GM12878 (cell line): ENCODE results near the gene LURAP1L. TPM values are rescaled to one million over a fixed set of nuclear protein-coding genes. Genes with fewer than 3 reads are reported as not detected.

Experiments
- ATAC-seq: fragments of 200-7000 bp; cut with Tn5 transposase; 3 replicates; pipeline ENCODE4 v1.9.1; 2020; ENCODE audit warnings: mild to moderate bottlenecking, moderate library complexity
- BruUV-seq: library from RNA; stranded (reverse); fragments of 400-500 nt; replicated peaks from 2 replicates; lab custom pipeline; 2021; lab: Mats Ljungman, UMichigan
- CTCF ChIA-PET: fragments of 300-600 bp; sonication (Branson Sonifier 250); formaldehyde crosslinking; extraction: SDS; loops from one replicate; lab custom pipeline; 2021; ENCODE audit warnings: inconsistent platforms; lab: Yijun Ruan, JAX
- POLR2A ChIA-PET: fragments of 350-600 bp; formaldehyde crosslinking; extraction: SDS; loops from one replicate; lab custom pipeline; 2021; ENCODE audit warnings: inconsistent platforms; lab: Charles Lee
- RAD21 ChIA-PET: fragments of 300-600 bp; sonication (Branson Sonifier 250); formaldehyde crosslinking; loops from one replicate; lab custom pipeline; 2023; ENCODE audit warnings: antibody characterized with exemption; ENCODE audit not compliant: unreplicated experiment; lab: Charles Lee
- SMC1A ChIA-PET: fragments of 300-600 bp; sonication (Branson Sonifier 250); formaldehyde crosslinking; loops from one replicate; lab custom pipeline; 2023; ENCODE audit not compliant: unreplicated experiment, uncharacterized antibody; lab: Charles Lee
- DNase-seq: peaks from one replicate; pipeline ENCODE4 v3.0.0-alpha.2; 2011; ENCODE audit warnings: low read depth, low spot score
- FAIRE-seq: peaks from 3 replicates; lab custom pipeline; 2011; peaks lifted over from hg19 to GRCh38; lab: Jason Lieb, UNC
- H2AFZ ChIP-seq: 2 replicates; pipeline ENCODE4 v1.6.0; 2011; ENCODE audit warnings: low read depth, low read length, control low read depth; ENCODE audit not compliant: control insufficient read depth
- H3K27ac ChIP-seq: 2 replicates; pipeline ENCODE4 v1.5.1; 2011; ENCODE audit warnings: control low read depth; ENCODE audit not compliant: control insufficient read depth, insufficient read depth
- H3K27me3 ChIP-seq, 2 experiments: replicated peaks in 1 of 2; 2 replicates each; pipeline versions ENCODE4 v1.6.0 to v1.6.1; 2011; ENCODE audit warnings: low read length in 1 of 2; ENCODE audit not compliant: control insufficient read depth in 2 of 2, insufficient read depth in 2 of 2
- H3K36me3 ChIP-seq, 2 experiments: 2 replicates each; pipeline ENCODE4 v1.5.1; 2011; ENCODE audit warnings: low read length in 1 of 2; ENCODE audit not compliant: control insufficient read depth in 2 of 2, insufficient read depth in 2 of 2
- H3K4me1 ChIP-seq: 2 replicates; pipeline ENCODE4 v1.6.1; 2011; ENCODE audit warnings: mild to moderate bottlenecking, low read length, moderate library complexity, mixed read lengths; ENCODE audit not compliant: control insufficient read depth, insufficient read depth
- H3K4me2 ChIP-seq: 2 replicates; pipeline ENCODE4 v1.6.0; 2011; ENCODE audit warnings: control low read depth; ENCODE audit not compliant: control insufficient read depth, insufficient read depth
- H3K4me3 ChIP-seq: fragments of 200-600 bp; sonication (generic); 2 replicates; pipeline ENCODE4 v1.5.1; 2016
- H3K79me2 ChIP-seq: 2 replicates; pipeline ENCODE4 v1.6.0; 2011; ENCODE audit warnings: low read length; ENCODE audit not compliant: control insufficient read depth, insufficient read depth
- H3K9ac ChIP-seq: 2 replicates; pipeline ENCODE4 v1.8.0; 2011; ENCODE audit warnings: low read length, control low read depth, mixed read lengths; ENCODE audit not compliant: control insufficient read depth, insufficient read depth
- H3K9me3 ChIP-seq: replicated peaks from 3 replicates; pipeline ENCODE4 v1.5.1; 2011; ENCODE audit warnings: mild to moderate bottlenecking, low read length; ENCODE audit not compliant: control insufficient read depth, insufficient read depth
- H4K20me1 ChIP-seq: 2 replicates; pipeline ENCODE4 v1.6.0; 2011; ENCODE audit not compliant: control insufficient read depth, insufficient read depth
- BACH1 ChIP-seq: fragments of 450-650 bp; IDR thresholded peaks from 2 replicates; pipeline ENCODE4 v1.6.1; 2017; ENCODE audit warnings: mild to moderate bottlenecking, borderline replicate concordance
- BRCA1 ChIP-seq: IDR thresholded peaks from 2 replicates; pipeline ENCODE4 v1.6.1; 2011; ENCODE audit warnings: low read depth, low read length, improper control_type of control experiment
- CEBPZ ChIP-seq: fragments of 150-350 bp; IDR thresholded peaks from 2 replicates; pipeline ENCODE4 v1.6.1; 2016; ENCODE audit warnings: low read depth, low read length
- CHD4 ChIP-seq: fragments of 200-600 bp; sonication (generic); IDR thresholded peaks from 2 replicates; pipeline ENCODE4 v1.6.1; 2016; ENCODE audit warnings: mild to moderate bottlenecking
- FOS ChIP-seq: IDR thresholded peaks from 3 replicates; pipeline ENCODE4 v1.6.1; 2011; ENCODE audit warnings: borderline replicate concordance; ENCODE audit not compliant: insufficient read length; ENCODE audit errors: extremely low read depth
- GABPA ChIP-seq: IDR thresholded peaks from 2 replicates; pipeline ENCODE4 v1.6.1; 2014; ENCODE audit warnings: antibody characterized with exemption, low read depth, mild to moderate bottlenecking, inconsistent platforms
- MYB ChIP-seq: fragments of 150-350 bp; IDR thresholded peaks from 2 replicates; pipeline ENCODE4 v1.6.1; 2014; ENCODE audit warnings: mild to moderate bottlenecking, low read depth, low read length, borderline replicate concordance
- NBN ChIP-seq: fragments of 450-650 bp; IDR thresholded peaks from 2 replicates; pipeline ENCODE4 v1.6.1; 2016
- PAX5 ChIP-seq: IDR thresholded peaks from 2 replicates; pipeline ENCODE4 v1.6.1; 2011; ENCODE audit warnings: low read depth, low read length, borderline replicate concordance
- RELB ChIP-seq: fragments of 450-650 bp; IDR thresholded peaks from 2 replicates; pipeline ENCODE4 v1.6.1; 2017; ENCODE audit warnings: low read depth, mild to moderate bottlenecking, moderate library complexity
- SIN3A ChIP-seq: IDR thresholded peaks from 2 replicates; pipeline ENCODE4 v1.6.1; 2012; ENCODE audit warnings: low read depth, low read length, improper control_type of control experiment
- SUPT20H ChIP-seq: IDR thresholded peaks from 2 replicates; pipeline ENCODE4 v1.6.1; 2011; ENCODE audit warnings: low read depth, mild to moderate bottlenecking, low read length, moderate library complexity, borderline replicate concordance; ENCODE audit not compliant: control insufficient read depth
- ZSCAN29 ChIP-seq: fragments of 450-650 bp; IDR thresholded peaks from 2 replicates; pipeline ENCODE4 v1.6.1; 2017; ENCODE audit warnings: mild to moderate bottlenecking, moderate library complexity
- WGBS: methylation state at CpG from one replicate; pipeline ENCODE4 v1.1.6; 2016; ENCODE audit warnings: low lambda C conversion rate; ENCODE audit not compliant: insufficient replicate concordance, insufficient coverage; ENCODE audit errors: missing lambda C conversion rate; 5-methylcytosine and 5-hydroxymethylcytosine counted together
- in situ Hi-C: fragments of 300-500 bp; cut with MboI; formaldehyde crosslinking; loops from 9 replicates; pipeline ENCODE4 v1.14.3; 2018; ENCODE audit warnings: mixed read lengths
- intact Hi-C: fragments of 100-400 bp; cut with micrococcal nuclease; formaldehyde crosslinking; loops from one replicate; pipeline ENCODE4 v1.14.2; 2022; ENCODE audit not compliant: unreplicated experiment
- polyA plus RNA-seq, 11 experiments: library from polyadenylated mRNA; depleted of rRNA in 4 of 11; unstranded in 6 of 11; stranded (reverse) in 5 of 11; fragments of >200 nt; fragmentation: Nextera tagmentation in 4 of 11; fragmentation: Illumina TruSeq in 1 of 11; extraction: Ambion mirVana in 4 of 11; extraction: Trizol in 1 of 11; gene quantifications; 1 replicate in 1 of 11; 2 replicates in 10 of 11; pipeline versions ENCODE4 v1.2.1 to v1.2.3, GENCODE V29; 2011 to 2016; ENCODE audit warnings: inconsistent platforms in 2 of 11, missing spikeins in 2 of 11, low read depth in 1 of 11
- total RNA-seq, 4 experiments: library from RNA; depleted of rRNA in 3 of 4; stranded (reverse); fragments of >200 nt in 3 of 4; fragmentation: Illumina TruSeq in 1 of 4; extraction: Trizol in 1 of 4; gene quantifications; 2 replicates each; pipeline versions ENCODE4 v1.2.1 to v1.2.3, GENCODE V29; 2013 to 2021
- TF ChIP-seq, protein P1 (sequence below): fragments of 450-650 bp; IDR thresholded peaks from 2 replicates; pipeline ENCODE4 v1.6.1; 2018; ENCODE audit warnings: mild to moderate bottlenecking, low read depth, moderate library complexity; ENCODE audit not compliant: partially characterized antibody

The LURAP1L gene
- total and polyA plus RNA-seq, 10 of the 15 experiments (the other 5 are each of a cell fraction or from before 2014, with no cell fraction given) = 0.19 to 3.7 (median 0.69) TPM

GRCh38 chr9:12784461-12785259 is 9.8 kb downstream of the LURAP1L start (continued):
- TF ChIP-seq CEBPZ = no peak
- TF ChIP-seq PAX5 = 0 out of 2 replicates have a peak, but pooled peaks have one; percentile 15
- TF ChIP-seq GABPA = no peak
- TF ChIP-seq NBN = no peak

- ChIA-PET CTCF (interaction anchor here (0.8 to 1.2 kb wide), 2 partner anchors 9 to 35 kb away, joined by 3 read pairs; no protein-coding TSS in a partner anchor), POLR2A (interaction anchor here (1.2 to 1.3 kb wide), 2 partner anchors 9 to 49 kb away, joined by 4 read pairs; no protein-coding TSS in a partner anchor), RAD21 (interaction anchor here (1.5 kb wide), 1 partner anchor 9 kb away, joined by 4 read pairs; no protein-coding TSS in a partner anchor), SMC1A (interaction anchor here (0.6 to 2.2 kb wide), 3 partner anchors 25 to 163 kb away, joined by 4 to 9 read pairs (median 8); no protein-coding TSS in a partner anchor)
- no TSS peak for BruUV-seq
- intact Hi-C loops (no loop called here), in situ Hi-C loops (no loop called here)
- FAIRE-seq (no peak), ATAC-seq (peak; percentile 43), DNase-seq (no peak)
- H3K9ac ChIP-seq = no peak overlapping the region
- no peaks in the 10 kb centered on the region for H3K36me3 ChIP-seq
- no peak overlapping the region for H3K4me3 ChIP-seq
- H3K27me3 ChIP-seq = no peaks in the 10 kb centered on the region
- TF ChIP-seq RELB (no peak), FOS (no peak), MYB (no peak), SUPT20H (no peak), ZSCAN29 (no peak), BRCA1 (no peak), BACH1 (no peak), CHD4 (no peak), SIN3A (no peak)
- TF ChIP-seq, protein P1, sequence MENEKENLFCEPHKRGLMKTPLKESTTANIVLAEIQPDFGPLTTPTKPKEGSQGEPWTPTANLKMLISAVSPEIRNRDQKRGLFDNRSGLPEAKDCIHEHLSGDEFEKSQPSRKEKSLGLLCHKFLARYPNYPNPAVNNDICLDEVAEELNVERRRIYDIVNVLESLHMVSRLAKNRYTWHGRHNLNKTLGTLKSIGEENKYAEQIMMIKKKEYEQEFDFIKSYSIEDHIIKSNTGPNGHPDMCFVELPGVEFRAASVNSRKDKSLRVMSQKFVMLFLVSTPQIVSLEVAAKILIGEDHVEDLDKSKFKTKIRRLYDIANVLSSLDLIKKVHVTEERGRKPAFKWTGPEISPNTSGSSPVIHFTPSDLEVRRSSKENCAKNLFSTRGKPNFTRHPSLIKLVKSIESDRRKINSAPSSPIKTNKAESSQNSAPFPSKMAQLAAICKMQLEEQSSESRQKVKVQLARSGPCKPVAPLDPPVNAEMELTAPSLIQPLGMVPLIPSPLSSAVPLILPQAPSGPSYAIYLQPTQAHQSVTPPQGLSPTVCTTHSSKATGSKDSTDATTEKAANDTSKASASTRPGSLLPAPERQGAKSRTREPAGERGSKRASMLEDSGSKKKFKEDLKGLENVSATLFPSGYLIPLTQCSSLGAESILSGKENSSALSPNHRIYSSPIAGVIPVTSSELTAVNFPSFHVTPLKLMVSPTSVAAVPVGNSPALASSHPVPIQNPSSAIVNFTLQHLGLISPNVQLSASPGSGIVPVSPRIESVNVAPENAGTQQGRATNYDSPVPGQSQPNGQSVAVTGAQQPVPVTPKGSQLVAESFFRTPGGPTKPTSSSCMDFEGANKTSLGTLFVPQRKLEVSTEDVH = no peak
- H2AFZ ChIP-seq = no peak overlapping the region
- no peak overlapping the region for H3K4me2 ChIP-seq
- WGBS = 16% methylated on average over 2 of the region's 2 CpGs
- no peaks in the 10 kb centered on the region for H3K79me2 ChIP-seq
- H3K27ac ChIP-seq = no peak overlapping the region
- H3K4me1 ChIP-seq = no peaks in the 10 kb centered on the region
- no peaks in the 10 kb centered on the region for H4K20me1 ChIP-seq
- H3K9me3 ChIP-seq = no peaks in the 10 kb centered on the region
These were observed 10.5 kb downstream of the LURAP1L start for GRCh38 chr9:12785260-12785770.
